ENCODE results near the gene SORCS2.

Gene SORCS2

DNA sequence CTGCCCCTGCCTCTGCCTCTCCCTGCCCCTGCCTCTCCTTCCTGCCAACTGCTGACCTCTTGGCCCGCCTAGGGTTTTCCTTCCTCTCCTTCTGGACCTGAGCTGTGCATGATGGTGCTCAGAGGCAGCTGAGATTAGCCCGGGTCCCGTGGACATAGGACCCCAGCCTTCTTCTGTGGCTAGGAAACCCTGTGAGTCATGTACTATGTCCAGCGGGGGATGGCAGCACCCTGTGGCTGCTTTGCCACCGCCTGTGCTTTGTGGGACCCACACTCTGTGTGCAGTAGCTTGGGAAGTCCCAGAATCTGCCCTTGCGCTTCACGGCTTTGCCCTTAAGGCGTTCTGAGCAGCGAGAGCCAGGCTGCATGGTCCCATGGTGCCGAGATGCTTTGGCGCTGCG is 347.9 kb downstream of the SORCS2 start:
- no peak for DNase-seq (ENCODE audit: extremely low spot score)
- POLR2A ChIA-PET = no interaction called here
- CTCF ChIA-PET = no interaction called here
- TF ChIP-seq, protein P1, sequence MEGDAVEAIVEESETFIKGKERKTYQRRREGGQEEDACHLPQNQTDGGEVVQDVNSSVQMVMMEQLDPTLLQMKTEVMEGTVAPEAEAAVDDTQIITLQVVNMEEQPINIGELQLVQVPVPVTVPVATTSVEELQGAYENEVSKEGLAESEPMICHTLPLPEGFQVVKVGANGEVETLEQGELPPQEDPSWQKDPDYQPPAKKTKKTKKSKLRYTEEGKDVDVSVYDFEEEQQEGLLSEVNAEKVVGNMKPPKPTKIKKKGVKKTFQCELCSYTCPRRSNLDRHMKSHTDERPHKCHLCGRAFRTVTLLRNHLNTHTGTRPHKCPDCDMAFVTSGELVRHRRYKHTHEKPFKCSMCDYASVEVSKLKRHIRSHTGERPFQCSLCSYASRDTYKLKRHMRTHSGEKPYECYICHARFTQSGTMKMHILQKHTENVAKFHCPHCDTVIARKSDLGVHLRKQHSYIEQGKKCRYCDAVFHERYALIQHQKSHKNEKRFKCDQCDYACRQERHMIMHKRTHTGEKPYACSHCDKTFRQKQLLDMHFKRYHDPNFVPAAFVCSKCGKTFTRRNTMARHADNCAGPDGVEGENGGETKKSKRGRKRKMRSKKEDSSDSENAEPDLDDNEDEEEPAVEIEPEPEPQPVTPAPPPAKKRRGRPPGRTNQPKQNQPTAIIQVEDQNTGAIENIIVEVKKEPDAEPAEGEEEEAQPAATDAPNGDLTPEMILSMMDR (IDR thresholded peaks at IDR 0.05; ENCODE audit: control extremely low read depth, extremely low read depth, low read depth, missing control alignments) = no peak

DNA sequence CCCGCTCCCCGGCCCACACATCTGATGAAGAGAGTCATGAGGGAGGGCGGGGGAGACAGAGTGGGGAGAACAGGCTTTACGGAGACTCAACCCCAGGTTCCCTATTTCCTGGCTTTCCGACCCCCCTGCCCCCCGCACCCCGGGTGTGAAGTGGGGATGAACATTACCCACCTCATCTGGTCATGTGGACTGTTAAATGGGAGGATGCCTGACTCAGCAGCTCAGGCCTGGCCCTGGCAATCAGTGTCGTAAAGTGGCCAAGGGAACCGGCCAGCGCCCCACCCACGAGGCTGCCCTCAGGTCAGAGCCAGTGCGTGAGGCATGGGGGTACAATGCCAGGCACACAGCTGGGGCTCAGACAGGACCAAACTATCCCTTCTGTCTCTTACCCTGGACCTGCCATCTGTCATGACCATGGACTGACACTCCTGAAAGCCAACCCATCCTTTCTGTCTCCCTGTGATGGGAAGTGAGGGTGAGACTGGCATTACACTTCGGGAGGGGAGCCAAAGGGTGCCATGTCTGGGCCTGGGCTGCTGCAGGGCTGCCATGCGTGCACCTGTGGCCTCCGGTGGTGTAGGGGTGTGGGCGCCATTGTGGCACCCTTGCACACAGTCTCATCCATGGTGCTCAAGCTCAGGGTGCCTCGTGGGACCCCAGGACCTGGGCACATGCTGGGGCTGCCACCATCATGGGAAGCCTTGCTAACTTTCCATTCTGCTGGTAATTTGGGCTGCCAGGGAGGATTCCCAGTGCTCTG is 348.5 kb downstream of the SORCS2 start:
- POLR2A ChIA-PET = no interaction called here
- TF ChIP-seq, protein P1 (IDR thresholded peaks at IDR 0.05; ENCODE audit: control extremely low read depth, extremely low read depth, low read depth, missing control alignments) = no peak
- no peak for DNase-seq (ENCODE audit: extremely low spot score)
- CTCF ChIA-PET = no interaction called here

DNA sequence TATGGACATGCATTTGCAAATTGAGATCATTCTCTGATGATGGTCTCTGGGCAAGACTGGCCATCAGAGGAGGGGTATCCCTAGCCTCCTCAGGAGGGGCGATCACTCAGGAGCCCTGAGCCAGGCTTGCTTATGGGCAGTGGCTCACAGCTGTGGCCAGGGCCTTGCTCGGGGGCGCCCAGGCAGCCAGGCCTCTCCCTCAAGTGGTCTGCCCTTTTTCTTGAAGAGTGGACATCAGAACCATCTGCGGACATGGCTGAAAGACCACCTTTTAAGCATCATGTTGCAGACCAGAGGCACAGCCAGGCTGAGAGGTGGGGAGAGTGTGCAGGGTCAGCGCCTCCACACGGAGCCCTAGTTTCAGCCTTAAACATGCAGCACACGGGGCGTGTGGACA is 349.1 kb downstream of the SORCS2 start:
- POLR2A ChIA-PET = no interaction called here
- CTCF ChIA-PET = no interaction called here
- no peak for DNase-seq (ENCODE audit: extremely low spot score)
- TF ChIP-seq, protein P1 (IDR thresholded peaks at IDR 0.05; ENCODE audit: control extremely low read depth, extremely low read depth, low read depth, missing control alignments) = no peak

DNA sequence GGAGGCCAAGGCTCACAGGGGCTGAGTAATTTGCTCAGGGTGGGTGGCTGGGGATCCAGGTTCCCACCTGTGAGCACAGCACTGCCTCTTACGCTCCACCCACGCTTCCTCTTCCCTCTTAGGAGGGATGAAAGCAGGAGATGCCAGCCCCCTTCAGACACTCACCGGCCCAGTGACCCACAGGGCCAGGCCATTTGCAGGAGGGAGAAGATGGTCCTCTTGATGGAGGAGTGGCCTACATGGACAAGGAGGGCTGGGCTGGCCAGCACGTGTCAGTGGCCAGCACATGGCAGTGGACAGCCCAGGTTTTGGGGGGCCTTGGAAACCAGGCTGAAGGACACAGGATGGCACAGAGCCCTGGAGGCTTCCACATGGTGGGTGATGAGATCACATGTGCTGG is 350.4 kb downstream of the SORCS2 start:
- DNase-seq (ENCODE audit: extremely low spot score) = no peak
- ChIA-PET CTCF (no interaction called here), POLR2A (no interaction called here)
- TF ChIP-seq, protein P1 (IDR thresholded peaks at IDR 0.05; ENCODE audit: control extremely low read depth, extremely low read depth, low read depth, missing control alignments) = no peak

DNA sequence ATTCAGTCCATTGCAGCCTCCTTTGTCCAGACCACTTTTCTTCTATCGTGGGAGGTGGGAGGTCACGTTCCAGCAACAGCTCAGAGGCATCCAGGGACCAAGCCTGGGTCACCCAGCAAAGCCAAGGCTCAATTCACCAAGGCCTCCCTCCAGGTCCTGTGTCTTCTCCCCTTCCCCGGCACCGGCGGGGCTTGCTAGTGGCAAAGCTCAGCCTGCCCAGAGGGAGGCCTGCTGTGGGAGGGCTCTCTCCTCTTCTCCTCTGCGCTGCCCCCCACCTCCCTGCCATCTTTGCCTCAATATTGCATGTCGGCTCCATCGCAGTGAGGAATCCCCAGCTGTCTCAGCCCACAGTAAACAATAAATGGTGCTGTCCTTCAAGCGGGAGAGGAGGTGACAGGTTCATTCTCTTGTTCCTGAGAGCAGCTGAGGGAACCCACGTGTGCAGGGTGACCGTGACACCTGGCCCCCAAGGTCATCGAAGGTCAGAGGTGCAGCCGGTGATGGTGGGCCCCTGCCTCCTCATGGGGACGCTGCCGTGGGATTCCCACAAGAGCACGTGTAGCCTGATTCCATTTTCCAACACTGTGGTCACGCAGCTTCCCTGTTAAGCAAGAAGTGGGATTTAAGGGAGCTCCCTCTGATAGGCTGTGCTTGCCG is 353.9 kb downstream of the SORCS2 start:
- ChIA-PET CTCF (no interaction called here), POLR2A (no interaction called here)
- TF ChIP-seq, protein P1 (IDR thresholded peaks at IDR 0.05; ENCODE audit: control extremely low read depth, extremely low read depth, low read depth, missing control alignments) = no peak
- DNase-seq (ENCODE audit: extremely low spot score) = no peak

DNA sequence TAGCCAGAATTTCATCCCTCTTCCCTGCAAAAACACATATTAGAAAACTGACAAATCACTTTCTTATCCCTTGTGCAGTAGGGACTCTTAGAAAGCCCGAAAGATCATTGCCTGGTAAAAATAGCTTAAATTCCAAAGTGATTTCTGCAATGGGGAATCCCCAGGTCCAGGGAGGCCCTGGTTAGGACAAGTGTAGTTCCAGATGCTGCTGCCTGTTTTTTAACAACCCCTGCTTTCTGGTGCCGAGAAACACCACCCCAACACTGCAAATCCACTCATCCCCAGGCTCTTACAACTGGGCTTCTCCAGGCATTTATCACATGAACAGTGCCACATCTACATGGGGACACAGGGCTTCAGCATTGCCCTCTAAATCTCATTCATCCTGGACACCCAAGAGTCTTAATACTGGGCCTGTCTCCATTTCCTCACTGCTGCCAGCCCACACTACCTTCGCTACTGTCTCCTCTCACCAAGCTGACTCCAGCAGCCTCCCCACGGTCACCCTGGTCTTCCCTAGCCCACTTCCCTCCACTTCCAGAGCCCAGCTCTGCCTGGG is 354.6 kb downstream of the SORCS2 start:
- TF ChIP-seq, protein P1 (IDR thresholded peaks at IDR 0.05; ENCODE audit: control extremely low read depth, extremely low read depth, low read depth, missing control alignments) = no peak
- POLR2A ChIA-PET = no interaction called here
- CTCF ChIA-PET = no interaction called here
- no peak for DNase-seq (ENCODE audit: extremely low spot score)

Data from GM10248 (cell line).